Measurements from ENCODE around the gene CFD. TPM values are rescaled to one million over a fixed set of nuclear protein-coding genes. Genes with fewer than 3 reads are reported as not detected.

The CFD gene
- total RNA-seq, 1 experiment from 2014 or later: 1.7 TPM

DNA sequence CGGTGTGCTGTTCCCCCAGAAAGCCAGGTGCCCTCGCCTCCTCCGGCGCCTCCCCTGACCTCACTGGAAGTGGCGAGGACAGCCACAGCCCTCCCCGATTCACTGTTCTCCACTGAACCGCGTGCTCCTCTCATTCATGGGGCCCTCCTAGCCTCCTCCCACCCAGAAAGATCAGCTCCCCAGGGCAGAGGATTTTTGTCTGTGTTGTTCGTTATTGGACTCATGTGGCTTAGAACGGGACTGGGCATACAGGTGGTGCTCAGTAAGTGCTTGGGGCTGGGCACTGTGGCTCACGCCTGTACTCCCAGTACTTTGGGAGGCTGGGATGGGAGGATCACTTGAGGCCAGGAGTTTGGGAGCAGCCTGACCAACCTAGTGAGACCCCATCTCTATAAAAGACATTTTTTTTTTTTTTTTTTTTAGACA lies 14.9 kb upstream of the CFD start:
- POLR2A ChIA-PET: no interaction called here
- H3K27ac Mint-ChIP-seq: no peak overlapping the region
- CTCF ChIA-PET: interaction anchor here (0.7 kb wide), 1 partner anchor 981 kb away, joined by 6 read pairs; no protein-coding TSS in a partner anchor
- TF ChIP-seq, protein P1, sequence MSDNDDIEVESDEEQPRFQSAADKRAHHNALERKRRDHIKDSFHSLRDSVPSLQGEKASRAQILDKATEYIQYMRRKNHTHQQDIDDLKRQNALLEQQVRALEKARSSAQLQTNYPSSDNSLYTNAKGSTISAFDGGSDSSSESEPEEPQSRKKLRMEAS (CRISPR knock-in tag; IDR thresholded peaks at IDR 0.05): no peak
- TF ChIP-seq, protein P2, sequence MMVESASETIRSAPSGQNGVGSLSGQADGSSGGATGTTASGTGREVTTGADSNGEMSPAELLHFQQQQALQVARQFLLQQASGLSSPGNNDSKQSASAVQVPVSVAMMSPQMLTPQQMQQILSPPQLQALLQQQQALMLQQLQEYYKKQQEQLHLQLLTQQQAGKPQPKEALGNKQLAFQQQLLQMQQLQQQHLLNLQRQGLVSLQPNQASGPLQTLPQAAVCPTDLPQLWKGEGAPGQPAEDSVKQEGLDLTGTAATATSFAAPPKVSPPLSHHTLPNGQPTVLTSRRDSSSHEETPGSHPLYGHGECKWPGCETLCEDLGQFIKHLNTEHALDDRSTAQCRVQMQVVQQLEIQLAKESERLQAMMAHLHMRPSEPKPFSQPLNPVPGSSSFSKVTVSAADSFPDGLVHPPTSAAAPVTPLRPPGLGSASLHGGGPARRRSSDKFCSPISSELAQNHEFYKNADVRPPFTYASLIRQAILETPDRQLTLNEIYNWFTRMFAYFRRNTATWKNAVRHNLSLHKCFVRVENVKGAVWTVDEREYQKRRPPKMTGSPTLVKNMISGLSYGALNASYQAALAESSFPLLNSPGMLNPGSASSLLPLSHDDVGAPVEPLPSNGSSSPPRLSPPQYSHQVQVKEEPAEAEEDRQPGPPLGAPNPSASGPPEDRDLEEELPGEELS (CRISPR knock-in tag; IDR thresholded peaks at IDR 0.05): no peak
- peak; percentile 12; the same call in 1 of the 2 replicates for TF ChIP-seq GTF2I (CRISPR knock-in tag; conservative IDR thresholded peaks at IDR 0.05)
- TF ChIP-seq, protein P3, sequence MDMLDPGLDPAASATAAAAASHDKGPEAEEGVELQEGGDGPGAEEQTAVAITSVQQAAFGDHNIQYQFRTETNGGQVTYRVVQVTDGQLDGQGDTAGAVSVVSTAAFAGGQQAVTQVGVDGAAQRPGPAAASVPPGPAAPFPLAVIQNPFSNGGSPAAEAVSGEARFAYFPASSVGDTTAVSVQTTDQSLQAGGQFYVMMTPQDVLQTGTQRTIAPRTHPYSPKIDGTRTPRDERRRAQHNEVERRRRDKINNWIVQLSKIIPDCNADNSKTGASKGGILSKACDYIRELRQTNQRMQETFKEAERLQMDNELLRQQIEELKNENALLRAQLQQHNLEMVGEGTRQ (CRISPR knock-in tag; IDR thresholded peaks at IDR 0.05): no peak
- TF ChIP-seq ZNF121 (CRISPR knock-in tag; IDR thresholded peaks at IDR 0.05): peak; percentile 92
- H3K9me3 Mint-ChIP-seq: peaks cover 4% of the 10 kb centered on the region
- no peaks in the 10 kb centered on the region for H3K4me1 Mint-ChIP-seq
- H3K4me3 Mint-ChIP-seq: peak overlapping the region; percentile 52
- no peaks in the 10 kb centered on the region for H3K36me3 Mint-ChIP-seq
- DNase-seq (ENCODE audit: low spot score) (no peak), ATAC-seq (peak; percentile 22; the same call in 1 of the 2 replicates)
- H3K27me3 Mint-ChIP-seq (ENCODE audit: low read depth): peaks cover 42% of the 10 kb centered on the region

DNA sequence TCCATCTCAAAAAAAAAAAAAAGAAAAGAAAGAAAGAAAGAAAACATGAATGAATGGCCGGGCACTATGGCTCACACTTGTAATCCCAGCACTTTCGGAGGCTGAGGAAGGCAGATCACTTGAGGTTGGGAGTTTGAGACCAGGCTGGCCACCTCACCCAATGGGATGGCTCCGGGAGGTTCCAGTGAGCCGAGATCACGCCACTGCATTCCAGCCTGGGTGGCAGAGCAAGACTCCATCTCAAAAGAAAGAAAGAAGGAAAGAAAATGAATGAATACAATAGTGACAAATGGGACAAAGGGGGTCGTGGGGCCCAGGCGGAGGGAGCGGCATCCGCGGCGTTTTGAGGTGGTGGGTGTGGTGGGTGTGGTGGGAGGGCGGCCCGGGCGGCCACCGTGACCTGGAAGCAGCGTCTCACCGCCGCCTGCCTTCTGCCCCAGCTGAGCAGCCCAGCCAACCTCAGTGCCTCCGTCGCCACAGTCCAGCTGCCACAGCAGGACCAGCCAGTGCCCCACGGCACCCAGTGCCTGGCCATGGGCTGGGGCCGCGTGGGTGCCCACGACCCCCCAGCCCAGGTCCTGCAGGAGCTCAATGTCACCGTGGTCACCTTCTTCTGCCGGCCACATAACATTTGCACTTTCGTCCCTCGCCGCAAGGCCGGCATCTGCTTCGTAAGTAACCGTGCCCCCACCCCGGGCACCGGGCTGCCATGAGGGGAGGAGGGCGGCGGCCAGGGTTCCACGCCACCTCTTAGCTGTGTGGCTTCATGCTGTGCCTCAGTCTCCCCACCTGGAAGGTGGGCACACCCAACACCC lies 13.6 kb upstream of the CFD start:
- ChIA-PET CTCF (interaction anchor here (0.7 kb wide), 1 partner anchor 152 kb away, joined by 3 read pairs; no protein-coding TSS in a partner anchor), POLR2A (no interaction called here)
- Mint-ChIP-seq H3K4me3 (no peak overlapping the region), H3K4me1 (no peaks in the 10 kb centered on the region), H3K27ac (no peak overlapping the region), H3K27me3 (ENCODE audit: low read depth) (peaks cover 41% of the 10 kb centered on the region), H3K9me3 (peaks cover 4% of the 10 kb centered on the region), H3K36me3 (no peaks in the 10 kb centered on the region)
- DNase-seq (ENCODE audit: low spot score): no peak
- no peak for TF ChIP-seq ZBTB21 (CRISPR knock-in tag; IDR thresholded peaks at IDR 0.05; ENCODE audit: borderline replicate concordance)
- no peak for TF ChIP-seq IRF2 (CRISPR knock-in tag; IDR thresholded peaks at IDR 0.05; ENCODE audit: borderline replicate concordance, low read depth)
- TF ChIP-seq, protein P4, sequence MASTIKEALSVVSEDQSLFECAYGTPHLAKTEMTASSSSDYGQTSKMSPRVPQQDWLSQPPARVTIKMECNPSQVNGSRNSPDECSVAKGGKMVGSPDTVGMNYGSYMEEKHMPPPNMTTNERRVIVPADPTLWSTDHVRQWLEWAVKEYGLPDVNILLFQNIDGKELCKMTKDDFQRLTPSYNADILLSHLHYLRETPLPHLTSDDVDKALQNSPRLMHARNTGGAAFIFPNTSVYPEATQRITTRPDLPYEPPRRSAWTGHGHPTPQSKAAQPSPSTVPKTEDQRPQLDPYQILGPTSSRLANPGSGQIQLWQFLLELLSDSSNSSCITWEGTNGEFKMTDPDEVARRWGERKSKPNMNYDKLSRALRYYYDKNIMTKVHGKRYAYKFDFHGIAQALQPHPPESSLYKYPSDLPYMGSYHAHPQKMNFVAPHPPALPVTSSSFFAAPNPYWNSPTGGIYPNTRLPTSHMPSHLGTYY (CRISPR knock-in tag; IDR thresholded peaks at IDR 0.05): no peak
- no peak for TF ChIP-seq TP53 (CRISPR knock-in tag; IDR thresholded peaks at IDR 0.05)
- TF ChIP-seq ELF4 (CRISPR knock-in tag; IDR thresholded peaks at IDR 0.05; ENCODE audit: low read depth): no peak
- no peak for TF ChIP-seq SMAD4 (CRISPR knock-in tag; IDR thresholded peaks at IDR 0.05)
- TF ChIP-seq TCF7 (CRISPR knock-in tag; IDR thresholded peaks at IDR 0.05; ENCODE audit: low read depth): no peak
- TF ChIP-seq, protein P5, sequence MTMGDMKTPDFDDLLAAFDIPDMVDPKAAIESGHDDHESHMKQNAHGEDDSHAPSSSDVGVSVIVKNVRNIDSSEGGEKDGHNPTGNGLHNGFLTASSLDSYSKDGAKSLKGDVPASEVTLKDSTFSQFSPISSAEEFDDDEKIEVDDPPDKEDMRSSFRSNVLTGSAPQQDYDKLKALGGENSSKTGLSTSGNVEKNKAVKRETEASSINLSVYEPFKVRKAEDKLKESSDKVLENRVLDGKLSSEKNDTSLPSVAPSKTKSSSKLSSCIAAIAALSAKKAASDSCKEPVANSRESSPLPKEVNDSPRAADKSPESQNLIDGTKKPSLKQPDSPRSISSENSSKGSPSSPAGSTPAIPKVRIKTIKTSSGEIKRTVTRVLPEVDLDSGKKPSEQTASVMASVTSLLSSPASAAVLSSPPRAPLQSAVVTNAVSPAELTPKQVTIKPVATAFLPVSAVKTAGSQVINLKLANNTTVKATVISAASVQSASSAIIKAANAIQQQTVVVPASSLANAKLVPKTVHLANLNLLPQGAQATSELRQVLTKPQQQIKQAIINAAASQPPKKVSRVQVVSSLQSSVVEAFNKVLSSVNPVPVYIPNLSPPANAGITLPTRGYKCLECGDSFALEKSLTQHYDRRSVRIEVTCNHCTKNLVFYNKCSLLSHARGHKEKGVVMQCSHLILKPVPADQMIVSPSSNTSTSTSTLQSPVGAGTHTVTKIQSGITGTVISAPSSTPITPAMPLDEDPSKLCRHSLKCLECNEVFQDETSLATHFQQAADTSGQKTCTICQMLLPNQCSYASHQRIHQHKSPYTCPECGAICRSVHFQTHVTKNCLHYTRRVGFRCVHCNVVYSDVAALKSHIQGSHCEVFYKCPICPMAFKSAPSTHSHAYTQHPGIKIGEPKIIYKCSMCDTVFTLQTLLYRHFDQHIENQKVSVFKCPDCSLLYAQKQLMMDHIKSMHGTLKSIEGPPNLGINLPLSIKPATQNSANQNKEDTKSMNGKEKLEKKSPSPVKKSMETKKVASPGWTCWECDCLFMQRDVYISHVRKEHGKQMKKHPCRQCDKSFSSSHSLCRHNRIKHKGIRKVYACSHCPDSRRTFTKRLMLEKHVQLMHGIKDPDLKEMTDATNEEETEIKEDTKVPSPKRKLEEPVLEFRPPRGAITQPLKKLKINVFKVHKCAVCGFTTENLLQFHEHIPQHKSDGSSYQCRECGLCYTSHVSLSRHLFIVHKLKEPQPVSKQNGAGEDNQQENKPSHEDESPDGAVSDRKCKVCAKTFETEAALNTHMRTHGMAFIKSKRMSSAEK (CRISPR knock-in tag; IDR thresholded peaks at IDR 0.05; ENCODE audit: borderline replicate concordance): no peak
- ATAC-seq: no peak

Measured in WTC11 (cell line).